SK-N-SH treated with all-trans-retinoic acid at 6 μM for 48 hours (cell line): ENCODE measurements around the gene RNGTT.

Experiments
- SNAI2 ChIP-seq: fragments of 250-450 bp; sonication (Bioruptor Pico); IDR thresholded peaks from 2 replicates; pipeline ENCODE4 v1.5.0; 2020; ENCODE audit warnings: mild to moderate bottlenecking, moderate library complexity
- ZNF565 ChIP-seq: fragments of 450-650 bp; formaldehyde crosslinking; conservative IDR thresholded peaks from 2 replicates; pipeline ENCODE4 v1.5.0; 2020; ENCODE audit warnings: low read depth, mild to moderate bottlenecking, moderate library complexity
- TF ChIP-seq, protein P1 (sequence below): fragments of 250-450 bp; sonication (Bioruptor Pico); IDR thresholded peaks from 2 replicates; pipeline ENCODE4 v1.5.1; 2020; ENCODE audit warnings: low read depth, mild to moderate bottlenecking, moderate library complexity

DNA sequence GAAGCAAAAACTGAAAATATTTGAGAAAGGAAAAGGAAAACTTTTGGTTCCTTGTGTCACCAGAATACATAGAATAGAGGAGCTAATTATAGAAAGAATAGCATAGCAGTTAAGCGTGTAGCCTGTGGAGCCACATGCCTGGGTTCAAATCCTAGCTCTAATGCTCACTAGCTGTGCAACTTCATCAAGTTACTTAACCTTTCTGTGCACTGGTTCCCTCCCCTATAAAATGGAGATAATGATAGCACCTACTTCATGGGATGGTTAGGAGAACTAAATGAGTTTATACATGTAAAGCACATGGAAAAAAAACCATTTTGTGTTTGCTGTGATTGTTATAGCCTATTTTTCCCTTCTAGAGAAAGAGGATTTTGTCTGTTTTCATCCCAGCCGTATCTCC lies 24.5 kb upstream of the RNGTT start:
- TF ChIP-seq, protein P1, sequence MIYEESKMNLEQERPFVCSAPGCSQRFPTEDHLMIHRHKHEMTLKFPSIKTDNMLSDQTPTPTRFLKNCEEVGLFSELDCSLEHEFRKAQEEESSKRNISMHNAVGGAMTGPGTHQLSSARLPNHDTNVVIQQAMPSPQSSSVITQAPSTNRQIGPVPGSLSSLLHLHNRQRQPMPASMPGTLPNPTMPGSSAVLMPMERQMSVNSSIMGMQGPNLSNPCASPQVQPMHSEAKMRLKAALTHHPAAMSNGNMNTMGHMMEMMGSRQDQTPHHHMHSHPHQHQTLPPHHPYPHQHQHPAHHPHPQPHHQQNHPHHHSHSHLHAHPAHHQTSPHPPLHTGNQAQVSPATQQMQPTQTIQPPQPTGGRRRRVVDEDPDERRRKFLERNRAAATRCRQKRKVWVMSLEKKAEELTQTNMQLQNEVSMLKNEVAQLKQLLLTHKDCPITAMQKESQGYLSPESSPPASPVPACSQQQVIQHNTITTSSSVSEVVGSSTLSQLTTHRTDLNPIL, result no peak
- no peak for TF ChIP-seq ZNF565 (CRISPR knock-in tag)
- no peak for TF ChIP-seq SNAI2 (CRISPR knock-in tag)
